K562 (cell line): ENCODE results near the gene CADM2. TPM values are rescaled to one million over a fixed set of nuclear protein-coding genes. Genes with fewer than 3 reads are reported as not detected.

Experiments used
- ATAC-seq: fragments of 200-7000 bp; cut with Tn5 transposase; 3 replicates; pipeline ENCODE4 v1.9.1; 2020; ENCODE audit warnings: moderate library complexity
- BruUV-seq: library from RNA; stranded (reverse); fragments of 400-500 nt; replicated peaks from 2 replicates; lab custom pipeline; 2021; lab: Mats Ljungman, UMichigan
- CTCF ChIA-PET: fragments of 300-600 bp; formaldehyde crosslinking; extraction: SDS; loops from one replicate; lab custom pipeline; 2021; ENCODE audit warnings: low intra/inter-chr PET ratio; lab: Yijun Ruan, JAX
- POLR2A ChIA-PET: fragments of 300-600, 350-650 bp; sonication (Branson Sonifier 250); formaldehyde crosslinking; extraction: SDS; loops from one replicate; lab custom pipeline; 2021; ENCODE audit warnings: antibody characterized with exemption, inconsistent platforms; lab: Yijun Ruan, JAX
- DNase-seq, 4 experiments: peaks; one replicate each; pipeline versions ENCODE4 v3.0.0 to v3.0.0-alpha.2; 2011 to 2018; ENCODE audit warnings: low spot score in 3 of 4, mixed read lengths in 3 of 4; ENCODE audit errors: extremely low read depth in 1 of 4
- FAIRE-seq: peaks from 2 replicates; lab custom pipeline; 2011; peaks lifted over from hg19 to GRCh38; lab: Jason Lieb, UNC
- H2AFZ ChIP-seq: 2 replicates; pipeline ENCODE4 v1.6.0; 2011; ENCODE audit warnings: low read depth, low read length, control low read depth, inconsistent platforms
- H3K27ac ChIP-seq: fragments of 200-600 bp; 3 replicates; pipeline ENCODE4 v1.8.0; 2011; ENCODE audit warnings: low read depth, mild to moderate bottlenecking, control low read depth, inconsistent platforms, low read length, moderate library complexity, mixed read lengths; ENCODE audit errors: extremely low read depth
- H3K27me3 ChIP-seq, 2 experiments: fragments of 300-600 bp in 1 of 2; 2 replicates in 1 of 2; 3 replicates in 1 of 2; pipeline versions ENCODE4 v1.6.0 to v1.8.0; 2011; ENCODE audit warnings: inconsistent platforms in 2 of 2, low read length in 2 of 2, mild to moderate bottlenecking in 1 of 2, mixed read lengths in 1 of 2, moderate library complexity in 1 of 2; ENCODE audit not compliant: control insufficient read depth in 2 of 2, insufficient read depth in 2 of 2
- H3K36me3 ChIP-seq: fragments of 300-600 bp; 3 replicates; pipeline ENCODE4 v1.8.0; 2011; ENCODE audit warnings: mild to moderate bottlenecking, low read length, inconsistent platforms; ENCODE audit not compliant: control insufficient read depth, insufficient read depth
- H3K4me1 ChIP-seq, 2 experiments: fragments of 200-600 bp in 1 of 2; replicated peaks in 1 of 2; 2 replicates in 1 of 2; 3 replicates in 1 of 2; pipeline versions ENCODE4 v1.5.1 to v1.8.0; 2011; ENCODE audit warnings: inconsistent platforms in 2 of 2, low read length in 2 of 2, mild to moderate bottlenecking in 1 of 2, mixed read lengths in 1 of 2, moderate library complexity in 1 of 2; ENCODE audit not compliant: control insufficient read depth in 2 of 2, insufficient read depth in 2 of 2
- H3K4me2 ChIP-seq: 2 replicates; pipeline ENCODE4 v1.6.1; 2011; ENCODE audit warnings: low read length, control low read depth, inconsistent platforms, mixed read lengths; ENCODE audit not compliant: insufficient read depth
- H3K4me3 ChIP-seq: fragments of 200-600 bp; sonication (generic), shearing (Covaris generic); 2 replicates; pipeline ENCODE4 v1.5.1; 2016; ENCODE audit warnings: control low read depth, inconsistent platforms
- H3K79me2 ChIP-seq: fragments of 200-600 bp; 3 replicates; pipeline ENCODE4 v1.8.0; 2011; ENCODE audit warnings: low read length, inconsistent platforms; ENCODE audit not compliant: control insufficient read depth, insufficient read depth
- H3K9ac ChIP-seq, 2 experiments: 2 replicates each; pipeline versions ENCODE4 v1.6.0 to v1.6.1; 2011; ENCODE audit warnings: low read depth in 2 of 2, low read length in 2 of 2, control low read depth in 1 of 2, inconsistent platforms in 1 of 2, mild to moderate bottlenecking in 1 of 2, mixed read lengths in 1 of 2; ENCODE audit not compliant: insufficient read depth in 1 of 2
- H3K9me1 ChIP-seq: one replicate; pipeline ENCODE4 v1.6.0; 2011; ENCODE audit warnings: inconsistent platforms, mild to moderate bottlenecking, low read length, moderate library complexity; ENCODE audit not compliant: control insufficient read depth, insufficient read depth
- H3K9me3 ChIP-seq: replicated peaks from 2 replicates; pipeline ENCODE4 v1.5.1; 2011; ENCODE audit warnings: low read depth, low read length, inconsistent platforms; ENCODE audit not compliant: control insufficient read depth, insufficient read depth
- H4K20me1 ChIP-seq: replicated peaks from 2 replicates; pipeline ENCODE4 v1.6.1; 2011; ENCODE audit warnings: low read length, inconsistent platforms, mixed read lengths; ENCODE audit not compliant: control insufficient read depth, insufficient read depth
- CREB3 ChIP-seq: fragments of 450-650 bp; conservative IDR thresholded peaks from 2 replicates; pipeline ENCODE4 v1.6.1; 2016; ENCODE audit warnings: missing genetic modification characterization, low read depth, mild to moderate bottlenecking, missing compliant biosample characterization, moderate library complexity
- MCM2 ChIP-seq: fragments of 450-650 bp; IDR thresholded peaks from 2 replicates; pipeline ENCODE4 v1.6.1; 2017; ENCODE audit warnings: low read depth, mild to moderate bottlenecking
- MLX ChIP-seq, 2 experiments: fragments of 450-650 bp in 1 of 2; sonication (generic) in 1 of 2; formaldehyde crosslinking; conservative IDR thresholded peaks; 2 replicates each; pipeline versions ENCODE4 v1.4.0 to v1.8.1; 2020 to 2022; ENCODE audit warnings: mild to moderate bottlenecking in 1 of 2, missing genetic modification reagents in 1 of 2
- NFYB ChIP-seq: IDR thresholded peaks from 2 replicates; pipeline ENCODE4 v1.6.1; 2011; ENCODE audit warnings: mild to moderate bottlenecking, moderate library complexity; ENCODE audit not compliant: insufficient read length; ENCODE audit errors: extremely low read depth
- ZBTB43 ChIP-seq: sonication (generic); formaldehyde crosslinking; IDR thresholded peaks from 2 replicates; pipeline ENCODE4 v1.8.0; 2023; ENCODE audit warnings: mild to moderate bottlenecking, missing genetic modification reagents
- ZNF143 ChIP-seq: sonication (generic); formaldehyde crosslinking; IDR thresholded peaks from 2 replicates; pipeline ENCODE4 v1.9.0; 2022; ENCODE audit warnings: mild to moderate bottlenecking, missing genetic modification reagents
- ZNF146 ChIP-seq: IDR thresholded peaks from one replicate; pipeline ENCODE4 v1.6.1; 2018; ENCODE audit warnings: missing compliant biosample characterization; ENCODE audit not compliant: unreplicated experiment
- ZNF224 ChIP-seq: sonication (generic); formaldehyde crosslinking; IDR thresholded peaks from 2 replicates; pipeline ENCODE4 v1.8.0; 2022; ENCODE audit warnings: mild to moderate bottlenecking, missing genetic modification reagents
- ZNF592 ChIP-seq: fragments of 450-650 bp; IDR thresholded peaks from 2 replicates; pipeline ENCODE4 v1.6.1; 2017; ENCODE audit warnings: antibody characterized with exemption, mild to moderate bottlenecking
- WGBS: fragments of 100-300 bp; shearing (Covaris generic); methylation state at CpG from one replicate; pipeline ENCODE4 v1.1.6; 2016; ENCODE audit warnings: low coverage, mixed read lengths; ENCODE audit not compliant: insufficient coverage; ENCODE audit errors: missing lambda C conversion rate; 5-methylcytosine and 5-hydroxymethylcytosine counted together
- in situ Hi-C: fragments of 300-500 bp; cut with MboI; formaldehyde crosslinking; loops from 4 replicates; pipeline ENCODE4 v1.15.0; 2018; ENCODE audit warnings: inconsistent platforms, mixed read lengths
- intact Hi-C: fragments of 100-400 bp; cut with micrococcal nuclease; formaldehyde crosslinking; loops from 2 replicates; pipeline ENCODE4 v1.14.2; 2022
- polyA plus RNA-seq, 8 experiments: library from polyadenylated mRNA; depleted of rRNA in 4 of 8; stranded (reverse) in 5 of 8; unstranded in 3 of 8; fragments of >200 nt; fragmentation: Nextera tagmentation in 2 of 8; fragmentation: Illumina TruSeq in 1 of 8; extraction: Ambion mirVana in 2 of 8; extraction: Trizol in 1 of 8; gene quantifications; 2 replicates each; pipeline versions ENCODE4 v1.2.1 to v1.2.3, GENCODE V29; 2011 to 2014; ENCODE audit warnings: inconsistent platforms in 1 of 8, missing spikeins in 1 of 8
- total RNA-seq, 7 experiments: library from RNA; depleted of rRNA in 6 of 7; stranded (reverse); fragments of >200 nt in 6 of 7; fragmentation: Illumina TruSeq in 2 of 7; extraction: Trizol in 2 of 7; gene quantifications; 2 replicates each; pipeline versions ENCODE4 v1.2.1 to v1.2.3, GENCODE V29; 2011 to 2021; ENCODE audit warnings: low replicate concordance in 1 of 7

The CADM2 gene
- total and polyA plus RNA-seq, 9 of the 15 experiments (the other 6 are each of a cell fraction or from before 2014, with no cell fraction given) = 0.11 to 3.2 (median 0.95) TPM

- TF ChIP-seq MLX (CRISPR knock-in tag; conservative IDR thresholded peaks at IDR 0.05) (no peak), ZNF143 (CRISPR knock-in tag) (no peak)
- BruUV-seq = no TSS peak
- Histone ChIP-seq H3K27me3 (no peaks in the 10 kb centered on the region), H3K36me3 (no peaks in the 10 kb centered on the region), H3K4me1 (no peaks in the 10 kb centered on the region), H3K9ac (no peak overlapping the region), H4K20me1 (no peaks in the 10 kb centered on the region), H2AFZ (no peak overlapping the region), H3K9me3 (no peaks in the 10 kb centered on the region; the same call in 1 of the 2 replicates), H3K9me1 (no peaks in the 10 kb centered on the region), H3K4me3 (no peak overlapping the region), H3K4me2 (no peak overlapping the region), H3K79me2 (no peaks in the 10 kb centered on the region), H3K27ac (no peak overlapping the region)
- FAIRE-seq = no peak
- 0% methylated on average over 1 of the region's 1 CpG for WGBS
- POLR2A ChIA-PET = no interaction called here
- in situ Hi-C loops = no loop called here
- ATAC-seq = no peak
- intact Hi-C loops = no loop called here
- CTCF ChIA-PET = no interaction called here
- no peak for DNase-seq
Observed at GRCh38 chr3:85270488-85270887, 311.7 kb downstream of the CADM2 start.

- ATAC-seq (no peak), FAIRE-seq (no peak), DNase-seq (no peak)
- ChIA-PET POLR2A (no interaction called here), CTCF (no interaction called here)
- H3K36me3 ChIP-seq = no peaks in the 10 kb centered on the region
- no peaks in the 10 kb centered on the region for H4K20me1 ChIP-seq
- H3K9ac ChIP-seq = no peak overlapping the region
- H3K9me3 ChIP-seq = no peaks in the 10 kb centered on the region; the same call in 1 of the 2 replicates
- H3K4me2 ChIP-seq = no peak overlapping the region
- H2AFZ ChIP-seq = no peak overlapping the region
- no peaks in the 10 kb centered on the region for H3K27me3 ChIP-seq
- intact Hi-C loops = no loop called here
- H3K79me2 ChIP-seq = no peaks in the 10 kb centered on the region
- no TSS peak for BruUV-seq
- no peak overlapping the region for H3K4me3 ChIP-seq
- no peaks in the 10 kb centered on the region for H3K4me1 ChIP-seq
- in situ Hi-C loops = no loop called here
- no peaks in the 10 kb centered on the region for H3K9me1 ChIP-seq
- H3K27ac ChIP-seq = no peak overlapping the region
- TF ChIP-seq ZBTB43 (CRISPR knock-in tag) = no peak
- no peak for TF ChIP-seq NFYB
- TF ChIP-seq CREB3 (tag) = no peak
- no peak for TF ChIP-seq ZNF592
- no peak for TF ChIP-seq MCM2
- TF ChIP-seq ZNF146 (CRISPR knock-in tag) = no peak
- no peak for TF ChIP-seq ZNF224 (CRISPR knock-in tag)
Observed at GRCh38 chr3:85271911-85272310, 313.1 kb downstream of the CADM2 start.
